NT2/D1 (cell line): ENCODE data around the gene NAA15.

Source experiments
- YY1 ChIP-seq: IDR thresholded peaks from 2 replicates; pipeline ENCODE4 v1.6.1; 2011; ENCODE audit not compliant: insufficient read length, insufficient read depth
- ZNF274 ChIP-seq: IDR thresholded peaks from 2 replicates; pipeline ENCODE4 v1.6.1; 2011; ENCODE audit warnings: mild to moderate bottlenecking, low read depth, low read length

GRCh38 chr4:139469216-139469615 is 167.9 kb downstream of the NAA15 start:
- TF ChIP-seq ZNF274 (no peak), YY1 (no peak)
